Smooth muscle cell (in vitro differentiated cells): ENCODE measurements around the gene SLC25A21. TPM values are rescaled to one million over a fixed set of nuclear protein-coding genes. Genes with fewer than 3 reads are reported as not detected.

Experiments
- DNase-seq: peaks from one replicate; lab custom pipeline; 2025; ENCODE audit not compliant: unreplicated experiment; lab: John Stamatoyannopoulos, UW
- H2AFZ ChIP-seq: fragments of 200-600 bp; sonication (generic); 2 replicates; pipeline ENCODE4 v1.6.0; 2016; ENCODE audit warnings: antibody characterized with exemption, low read depth, mild to moderate bottlenecking
- H3F3A ChIP-seq: fragments of 200-600 bp; sonication (generic); 2 replicates; pipeline ENCODE4 v1.6.0; 2017; ENCODE audit warnings: antibody characterized with exemption, low read depth
- H3K27ac ChIP-seq: fragments of 200-600 bp; sonication (generic); 2 replicates; pipeline ENCODE4 v1.5.1; 2016; ENCODE audit warnings: low read depth, mild to moderate bottlenecking
- H3K27me3 ChIP-seq: fragments of 200-600 bp; sonication (generic); 2 replicates; pipeline ENCODE4 v1.6.1; 2016; ENCODE audit warnings: low read depth, mild to moderate bottlenecking
- H3K36me3 ChIP-seq: fragments of 200-600 bp; sonication (generic); 2 replicates; pipeline ENCODE4 v1.5.1; 2016; ENCODE audit warnings: low read depth
- H3K4me1 ChIP-seq: fragments of 200-600 bp; sonication (generic); 2 replicates; pipeline ENCODE4 v1.5.1; 2016; ENCODE audit warnings: low read depth
- H3K4me2 ChIP-seq: fragments of 200-600 bp; sonication (generic); 2 replicates; pipeline ENCODE4 v1.6.0; 2016; ENCODE audit warnings: mild to moderate bottlenecking
- H3K4me3 ChIP-seq: fragments of 200-600 bp; sonication (generic); 2 replicates; pipeline ENCODE4 v1.5.1; 2016; ENCODE audit warnings: mild to moderate bottlenecking
- H3K79me2 ChIP-seq: fragments of 200-600 bp; sonication (generic); 2 replicates; pipeline ENCODE4 v1.6.0; 2016; ENCODE audit warnings: low read depth, mild to moderate bottlenecking
- H3K9ac ChIP-seq: fragments of 200-600 bp; sonication (generic); 2 replicates; pipeline ENCODE4 v1.6.0; 2016; ENCODE audit warnings: low read depth
- H3K9me3 ChIP-seq: fragments of 200-600 bp; sonication (generic); replicated peaks from 2 replicates; pipeline ENCODE4 v1.5.1; 2016; ENCODE audit warnings: low read depth
- H4K20me1 ChIP-seq: fragments of 200-600 bp; sonication (generic); 2 replicates; pipeline ENCODE4 v1.6.0; 2016; ENCODE audit warnings: low read depth
- WGBS: methylation state at CpG from one replicate; pipeline ENCODE4 v1.1.7; 2016; ENCODE audit warnings: low lambda C conversion rate; 5-methylcytosine and 5-hydroxymethylcytosine counted together
- polyA plus RNA-seq: library from polyadenylated mRNA; unstranded; fragments of >200 nt; fragmentation: Nextera tagmentation; extraction: Ambion mirVana; gene quantifications from 2 replicates; pipeline ENCODE4 v1.2.1, GENCODE V29; 2016
- total RNA-seq: library from RNA; depleted of rRNA; stranded (reverse); fragments of >200 nt; gene quantifications from 2 replicates; pipeline ENCODE4 v1.2.3, GENCODE V29; 2014
- TF ChIP-seq, protein P1 (sequence below): fragments of 200-600 bp; sonication (generic); IDR thresholded peaks from 2 replicates; pipeline ENCODE4 v1.5.1; 2017; ENCODE audit warnings: borderline replicate concordance, mild to moderate bottlenecking, antibody characterized with exemption; ENCODE audit not compliant: insufficient read depth, poor library complexity, severe bottlenecking

Gene SLC25A21
- total and polyA plus RNA-seq, 2 experiments from 2014 or later: 1.1 TPM; not detected in 1

DNA sequence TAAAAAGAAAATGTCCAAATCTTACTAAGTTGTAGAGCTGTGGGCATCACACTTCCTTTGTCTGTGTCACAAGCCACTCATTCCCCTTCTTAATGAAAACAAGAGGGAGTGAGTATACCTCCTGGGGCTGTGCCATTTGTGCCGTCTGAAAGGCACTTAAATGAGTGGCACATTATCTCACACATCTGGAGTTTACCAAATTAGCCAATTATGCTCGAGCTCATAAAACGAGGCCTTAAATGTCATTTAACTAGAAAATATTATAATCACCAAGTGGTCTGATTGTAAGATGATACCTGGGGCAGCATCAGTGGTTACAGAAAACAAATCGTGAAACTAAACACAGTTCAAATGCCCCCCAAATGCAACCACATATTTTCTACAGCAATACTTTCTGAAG, 364.7 kb downstream of the SLC25A21 start:
- Histone ChIP-seq H3K4me1 (peaks cover 11% of the 10 kb centered on the region), H3K79me2 (no peaks in the 10 kb centered on the region), H3K27me3 (peaks cover 83% of the 10 kb centered on the region), H3K27ac (no peak overlapping the region), H2AFZ (no peak overlapping the region), H3K9ac (no peak overlapping the region), H3K9me3 (no peaks in the 10 kb centered on the region), H3K4me2 (no peak overlapping the region), H3K36me3 (no peaks in the 10 kb centered on the region), H3K4me3 (no peak overlapping the region), H3F3A (no peaks in the 10 kb centered on the region), H4K20me1 (no peaks in the 10 kb centered on the region)
- 62% methylated on average over 4 of the region's 4 CpGs for WGBS
- DNase-seq: no peak
- TF ChIP-seq, protein P1, sequence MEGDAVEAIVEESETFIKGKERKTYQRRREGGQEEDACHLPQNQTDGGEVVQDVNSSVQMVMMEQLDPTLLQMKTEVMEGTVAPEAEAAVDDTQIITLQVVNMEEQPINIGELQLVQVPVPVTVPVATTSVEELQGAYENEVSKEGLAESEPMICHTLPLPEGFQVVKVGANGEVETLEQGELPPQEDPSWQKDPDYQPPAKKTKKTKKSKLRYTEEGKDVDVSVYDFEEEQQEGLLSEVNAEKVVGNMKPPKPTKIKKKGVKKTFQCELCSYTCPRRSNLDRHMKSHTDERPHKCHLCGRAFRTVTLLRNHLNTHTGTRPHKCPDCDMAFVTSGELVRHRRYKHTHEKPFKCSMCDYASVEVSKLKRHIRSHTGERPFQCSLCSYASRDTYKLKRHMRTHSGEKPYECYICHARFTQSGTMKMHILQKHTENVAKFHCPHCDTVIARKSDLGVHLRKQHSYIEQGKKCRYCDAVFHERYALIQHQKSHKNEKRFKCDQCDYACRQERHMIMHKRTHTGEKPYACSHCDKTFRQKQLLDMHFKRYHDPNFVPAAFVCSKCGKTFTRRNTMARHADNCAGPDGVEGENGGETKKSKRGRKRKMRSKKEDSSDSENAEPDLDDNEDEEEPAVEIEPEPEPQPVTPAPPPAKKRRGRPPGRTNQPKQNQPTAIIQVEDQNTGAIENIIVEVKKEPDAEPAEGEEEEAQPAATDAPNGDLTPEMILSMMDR: no peak

DNA sequence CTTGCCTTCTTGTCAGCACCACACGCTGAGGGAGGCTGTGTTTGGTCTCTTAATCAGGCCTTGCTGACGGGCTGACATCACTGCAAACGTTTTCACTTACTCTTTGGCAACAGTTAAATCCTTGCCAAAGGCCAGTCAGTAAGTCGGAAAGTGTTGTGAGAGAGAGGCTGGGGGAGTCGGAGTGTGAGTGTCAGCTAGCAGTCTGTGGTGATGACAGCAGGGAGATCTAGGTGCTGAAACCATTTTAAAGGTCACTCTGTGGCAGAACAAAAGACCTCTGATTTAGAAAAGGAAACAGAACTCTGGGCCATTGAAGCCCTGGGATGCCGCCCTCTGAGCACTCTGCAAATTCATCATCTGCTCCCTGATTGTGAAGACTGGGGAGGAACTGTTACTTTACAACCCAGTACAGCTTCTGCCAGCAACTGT, 367.3 kb downstream of the SLC25A21 start:
- Histone ChIP-seq H3K9me3 (no peaks in the 10 kb centered on the region), H2AFZ (peak overlapping the region; percentile 61)

GRCh38 chr14:36797634-36798033, 374.8 kb downstream of the SLC25A21 start:
- peaks cover 8% of the 10 kb centered on the region for H3K4me1 ChIP-seq
- H3K27me3 ChIP-seq: peaks cover 94% of the 10 kb centered on the region
- H2AFZ ChIP-seq: no peak overlapping the region
- H3K9me3 ChIP-seq: no peaks in the 10 kb centered on the region
- H3K27ac ChIP-seq: no peak overlapping the region
- H3F3A ChIP-seq: no peaks in the 10 kb centered on the region
- no peak for DNase-seq
- TF ChIP-seq, protein P1: no peak
- H3K4me2 ChIP-seq: no peak overlapping the region
- 85% methylated on average over 1 of the region's 1 CpG for WGBS
- no peak overlapping the region for H3K9ac ChIP-seq
- H3K36me3 ChIP-seq: no peaks in the 10 kb centered on the region
- H3K79me2 ChIP-seq: no peaks in the 10 kb centered on the region
- H3K4me3 ChIP-seq: no peak overlapping the region
- H4K20me1 ChIP-seq: no peaks in the 10 kb centered on the region

More for the DNA sequence above, 367.3 kb downstream of the SLC25A21 start:
- H3K4me2 ChIP-seq: no peak overlapping the region
- TF ChIP-seq, protein P1: no peak
- no peak for DNase-seq
- no peak overlapping the region for H3K9ac ChIP-seq
- no peaks in the 10 kb centered on the region for H3K79me2 ChIP-seq
- no peak overlapping the region for H3K27ac ChIP-seq
- H3K4me1 ChIP-seq: peaks cover 11% of the 10 kb centered on the region
- 14% methylated on average over 6 of the region's 6 CpGs for WGBS
- H3K4me3 ChIP-seq: no peak overlapping the region
- H3K36me3 ChIP-seq: no peaks in the 10 kb centered on the region
- peaks cover 86% of the 10 kb centered on the region for H3K27me3 ChIP-seq
- no peaks in the 10 kb centered on the region for H3F3A ChIP-seq
- H4K20me1 ChIP-seq: no peaks in the 10 kb centered on the region

DNA sequence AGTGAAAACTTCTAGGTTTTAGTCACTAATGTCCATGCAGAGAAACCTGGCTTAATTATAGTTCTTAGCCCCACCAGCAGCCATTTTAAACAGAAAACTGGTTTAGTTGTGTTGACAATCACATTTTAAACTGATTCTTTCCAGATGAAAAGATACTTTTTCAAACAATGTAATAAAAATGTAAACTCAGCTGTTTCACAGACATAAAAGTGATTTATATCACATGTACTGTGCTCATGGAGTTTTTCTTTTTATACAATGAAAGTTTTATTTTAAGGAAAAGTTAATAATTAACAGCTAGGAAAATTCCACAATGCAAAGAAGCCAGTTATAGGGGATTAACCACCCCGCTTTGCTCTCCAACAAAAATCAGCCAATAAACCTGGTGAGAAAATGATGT, 381.0 kb downstream of the SLC25A21 start:
- H3K36me3 ChIP-seq: no peaks in the 10 kb centered on the region

More for the DNA sequence above, 381.0 kb downstream of the SLC25A21 start:
- no peaks in the 10 kb centered on the region for H3K9me3 ChIP-seq
- no peaks in the 10 kb centered on the region for H3F3A ChIP-seq
- TF ChIP-seq, protein P1: no peak
- no peaks in the 10 kb centered on the region for H3K4me1 ChIP-seq
- no peaks in the 10 kb centered on the region for H4K20me1 ChIP-seq
- no peak overlapping the region for H3K4me2 ChIP-seq
- no peak for DNase-seq
- peaks cover 41% of the 10 kb centered on the region for H3K27me3 ChIP-seq
- no peak overlapping the region for H3K27ac ChIP-seq
- H3K9ac ChIP-seq: no peak overlapping the region
- H2AFZ ChIP-seq: no peak overlapping the region
- no peak overlapping the region for H3K4me3 ChIP-seq
- no peaks in the 10 kb centered on the region for H3K79me2 ChIP-seq
- WGBS: 67% methylated on average over 1 of the region's 1 CpG
